Measurements from ENCODE around the gene PPFIBP1.

PPFIBP1 gene

DNA sequence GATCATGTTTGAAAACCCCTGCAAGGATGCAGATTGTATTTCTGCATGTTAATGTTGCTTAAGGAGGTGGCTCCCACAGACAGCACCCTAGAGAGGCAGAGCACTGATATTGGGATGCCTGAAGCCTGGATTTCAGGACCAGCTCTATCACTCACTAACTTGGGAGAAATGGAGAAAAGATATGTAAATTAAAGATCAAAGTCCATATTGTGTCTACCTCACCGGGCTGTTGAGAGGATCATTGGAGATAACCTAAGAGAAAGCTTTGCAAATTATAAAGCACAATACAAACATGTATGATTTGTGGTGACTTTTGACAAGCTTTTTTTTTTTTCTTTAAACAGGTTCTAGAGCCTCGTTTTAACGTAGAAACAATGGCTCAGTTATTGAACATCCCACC is 164.7 kb downstream of the PPFIBP1 start:
- no peak overlapping the region for H3K27ac ChIP-seq (ENCODE audit: low read length)
- H3K36me3 ChIP-seq (ENCODE audit: control insufficient read depth, low read depth, low read length) = peaks cover 18% of the 10 kb centered on the region
- H3K9ac ChIP-seq (ENCODE audit: low read length) = no peak overlapping the region

DNA sequence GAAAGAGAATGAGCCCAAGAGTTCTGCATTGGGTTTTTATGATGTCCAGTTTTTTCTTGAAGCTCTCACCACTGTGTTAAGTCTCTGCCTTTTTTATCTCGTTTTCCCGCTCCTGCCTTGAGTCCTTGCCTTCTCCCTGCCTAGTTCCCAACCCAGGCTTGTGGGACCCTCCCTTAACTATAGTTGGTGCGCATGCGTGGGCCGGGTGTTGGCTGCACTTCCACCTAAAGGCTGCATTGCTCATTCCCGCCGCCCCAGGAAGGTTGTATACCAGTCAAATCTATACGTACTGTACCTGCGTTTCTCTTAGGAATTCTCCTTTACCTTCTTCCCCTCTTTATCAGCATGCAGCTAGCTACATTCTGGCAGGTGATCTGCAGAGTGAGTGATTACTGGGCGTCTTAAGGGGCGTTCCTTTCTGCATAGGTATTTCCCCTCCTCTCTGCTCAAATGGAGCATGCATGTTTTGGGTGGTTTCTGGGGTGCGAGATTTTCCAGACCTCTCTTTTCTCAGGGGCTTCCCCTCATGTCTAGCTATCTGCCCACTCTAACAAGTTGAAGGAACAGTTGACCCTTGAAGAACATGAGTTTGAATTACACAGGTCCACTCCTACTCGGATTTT is 165.7 kb downstream of the PPFIBP1 start:
- no peak overlapping the region for H3K4me3 ChIP-seq (ENCODE audit: low read length)
- H3K9me3 ChIP-seq (ENCODE audit: control insufficient read depth, low read depth, low read length) = no peaks in the 10 kb centered on the region
- H3K4me1 ChIP-seq (ENCODE audit: control insufficient read depth, low read depth, low read length) = no peaks in the 10 kb centered on the region
- no peak overlapping the region for H3K9ac ChIP-seq (ENCODE audit: low read length)
- H3K36me3 ChIP-seq (ENCODE audit: control insufficient read depth, low read depth, low read length) = peaks cover 18% of the 10 kb centered on the region
- no peaks in the 10 kb centered on the region for H3K27me3 ChIP-seq (ENCODE audit: control insufficient read depth, insufficient read depth, low read length)
- no peak overlapping the region for H3K27ac ChIP-seq (ENCODE audit: low read length)

More for the DNA sequence above, 164.7 kb downstream of the PPFIBP1 start:
- Histone ChIP-seq H3K4me3 (ENCODE audit: low read length) (no peak overlapping the region), H3K4me1 (ENCODE audit: control insufficient read depth, low read depth, low read length) (no peaks in the 10 kb centered on the region), H3K9me3 (ENCODE audit: control insufficient read depth, low read depth, low read length) (no peaks in the 10 kb centered on the region), H3K27me3 (ENCODE audit: control insufficient read depth, insufficient read depth, low read length) (no peaks in the 10 kb centered on the region)

DNA sequence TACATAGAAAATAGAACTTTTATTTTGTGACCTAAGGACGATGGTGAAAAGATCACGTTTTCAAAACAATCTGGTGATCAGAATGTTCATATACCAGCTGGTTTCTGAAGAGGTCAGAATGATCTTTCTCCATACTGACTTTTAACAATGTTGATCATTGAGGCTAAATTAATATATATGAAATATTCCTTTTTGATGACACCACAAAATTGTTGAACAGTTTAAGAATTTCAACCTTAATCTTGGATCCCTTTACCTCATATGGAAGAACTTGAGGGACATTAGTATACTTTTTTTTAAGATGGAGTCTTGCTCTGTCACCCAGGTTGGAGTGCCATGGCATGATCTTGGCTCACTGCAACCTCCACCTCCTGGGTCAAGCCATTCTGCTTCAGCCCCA is 169.4 kb downstream of the PPFIBP1 start:
- H3K27ac ChIP-seq (ENCODE audit: low read length) = no peak overlapping the region
- no peaks in the 10 kb centered on the region for H3K4me1 ChIP-seq (ENCODE audit: control insufficient read depth, low read depth, low read length)
- H3K9ac ChIP-seq (ENCODE audit: low read length) = no peak overlapping the region
- H3K4me3 ChIP-seq (ENCODE audit: low read length) = no peak overlapping the region
- H3K27me3 ChIP-seq (ENCODE audit: control insufficient read depth, insufficient read depth, low read length) = no peaks in the 10 kb centered on the region
- H3K9me3 ChIP-seq (ENCODE audit: control insufficient read depth, low read depth, low read length) = no peaks in the 10 kb centered on the region
- H3K36me3 ChIP-seq (ENCODE audit: control insufficient read depth, low read depth, low read length) = peaks cover 16% of the 10 kb centered on the region

GRCh38 chr12:27695556-27696292 is 171.7 kb downstream of the PPFIBP1 start:
- no peak overlapping the region for H3K27ac ChIP-seq (ENCODE audit: low read length)
- H3K4me3 ChIP-seq (ENCODE audit: low read length) = no peak overlapping the region
- H3K36me3 ChIP-seq (ENCODE audit: control insufficient read depth, low read depth, low read length) = peaks cover 13% of the 10 kb centered on the region
- no peaks in the 10 kb centered on the region for H3K4me1 ChIP-seq (ENCODE audit: control insufficient read depth, low read depth, low read length)
- no peak overlapping the region for H3K9ac ChIP-seq (ENCODE audit: low read length)
- H3K9me3 ChIP-seq (ENCODE audit: control insufficient read depth, low read depth, low read length) = no peaks in the 10 kb centered on the region
- no peaks in the 10 kb centered on the region for H3K27me3 ChIP-seq (ENCODE audit: control insufficient read depth, insufficient read depth, low read length)

- H3K27me3 ChIP-seq (ENCODE audit: control insufficient read depth, insufficient read depth, low read length) = no peaks in the 10 kb centered on the region
These were observed 172.3 kb downstream of the PPFIBP1 start, which contains the start of gene REP15 for GRCh38 chr12:27696293-27696652. Gene REP15, plus strand, starts transcription at chr12:27696447. Its CDS starts 116 bp downstream, at chr12:27696563.

DNA sequence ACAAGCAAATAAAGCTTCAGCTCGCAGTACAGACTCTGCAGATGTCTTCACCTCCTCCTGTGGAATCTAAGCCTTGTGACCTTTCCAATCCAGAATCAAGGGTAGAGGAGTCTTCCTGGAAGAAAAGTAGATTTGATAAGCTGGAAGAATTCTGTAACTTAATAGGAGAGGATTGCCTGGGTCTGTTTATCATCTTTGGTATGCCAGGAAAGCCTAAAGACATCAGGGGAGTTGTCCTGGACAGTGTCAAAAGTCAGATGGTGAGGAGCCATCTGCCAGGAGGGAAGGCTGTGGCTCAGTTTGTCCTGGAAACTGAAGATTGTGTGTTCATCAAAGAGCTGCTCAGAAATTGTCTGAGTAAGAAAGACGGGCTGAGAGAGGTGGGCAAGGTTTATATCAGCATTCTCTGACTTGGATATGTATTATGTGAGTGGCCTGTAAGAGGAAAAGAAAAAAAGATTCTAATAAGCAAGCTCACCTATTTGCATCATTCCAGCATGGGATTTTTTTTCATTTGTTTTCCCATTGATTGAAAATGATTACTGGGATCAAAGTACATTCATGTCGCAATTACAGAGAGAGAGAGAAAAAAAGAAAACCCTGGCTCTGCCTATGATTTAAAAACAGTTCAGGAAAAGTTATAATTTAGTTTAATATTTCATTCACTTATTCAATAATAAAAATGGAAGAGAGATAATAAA is 173.0 kb downstream of the PPFIBP1 start:
- Histone ChIP-seq H3K27ac (ENCODE audit: low read length) (no peak overlapping the region), H3K9me3 (ENCODE audit: control insufficient read depth, low read depth, low read length) (no peaks in the 10 kb centered on the region), H3K36me3 (ENCODE audit: control insufficient read depth, low read depth, low read length) (peaks cover 9% of the 10 kb centered on the region), H3K27me3 (ENCODE audit: control insufficient read depth, insufficient read depth, low read length) (no peaks in the 10 kb centered on the region), H3K4me1 (ENCODE audit: control insufficient read depth, low read depth, low read length) (no peaks in the 10 kb centered on the region), H3K9ac (ENCODE audit: low read length) (no peak overlapping the region), H3K4me3 (ENCODE audit: low read length) (no peak overlapping the region)

More at GRCh38 chr12:27696293-27696652, 172.3 kb downstream of the PPFIBP1 start, which contains the start of gene REP15:
- Histone ChIP-seq H3K9me3 (ENCODE audit: control insufficient read depth, low read depth, low read length) (no peaks in the 10 kb centered on the region), H3K36me3 (ENCODE audit: control insufficient read depth, low read depth, low read length) (peaks cover 13% of the 10 kb centered on the region), H3K4me3 (ENCODE audit: low read length) (no peak within 1 kb of the TSS), H3K4me1 (ENCODE audit: control insufficient read depth, low read depth, low read length) (no peaks in the 10 kb centered on the region), H3K27ac (ENCODE audit: low read length) (no peak within 1 kb of the TSS), H3K9ac (ENCODE audit: low read length) (no peak within 1 kb of the TSS)

DNA sequence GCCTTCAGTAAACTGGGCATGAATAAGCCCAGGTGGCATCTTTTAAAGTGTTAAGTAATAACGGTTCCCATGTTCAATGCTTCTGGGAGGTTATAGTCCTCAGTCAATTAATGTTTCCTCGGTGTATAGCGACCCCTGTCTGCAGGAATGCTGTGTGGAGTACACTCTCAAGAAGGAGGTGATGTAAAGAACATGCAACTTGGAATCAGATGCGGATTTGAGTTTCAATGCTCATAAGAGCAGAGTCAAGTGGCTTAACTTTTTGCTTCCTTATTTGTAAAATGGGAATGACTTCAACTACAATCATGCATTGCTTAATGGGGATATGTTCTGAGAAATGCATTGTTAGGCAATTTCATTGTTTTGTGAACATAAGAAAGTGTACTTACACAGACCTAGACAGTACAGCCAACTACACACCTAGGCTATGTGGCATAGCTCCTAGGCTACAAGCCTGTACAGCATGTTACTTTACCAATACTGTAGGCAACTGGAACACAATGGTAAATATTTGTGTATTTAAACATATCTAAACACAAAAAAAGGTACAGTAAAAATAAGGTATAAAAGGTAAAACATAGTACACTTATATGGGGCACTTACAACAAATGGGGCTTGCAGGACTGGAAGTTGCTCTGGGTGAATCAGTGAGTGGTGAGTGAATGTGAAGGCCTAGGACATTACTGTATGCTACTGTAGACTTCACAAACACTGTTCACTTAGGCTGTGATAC is 179.9 kb downstream of the PPFIBP1 start:
- Histone ChIP-seq H3K4me1 (ENCODE audit: control insufficient read depth, low read depth, low read length) (no peaks in the 10 kb centered on the region), H3K36me3 (ENCODE audit: control insufficient read depth, low read depth, low read length) (no peaks in the 10 kb centered on the region), H3K9ac (ENCODE audit: low read length) (no peak overlapping the region), H3K27me3 (ENCODE audit: control insufficient read depth, insufficient read depth, low read length) (no peaks in the 10 kb centered on the region), H3K27ac (ENCODE audit: low read length) (no peak overlapping the region), H3K9me3 (ENCODE audit: control insufficient read depth, low read depth, low read length) (no peaks in the 10 kb centered on the region), H3K4me3 (ENCODE audit: low read length) (no peak overlapping the region)

GRCh38 chr12:27705263-27705662 is 181.3 kb downstream of the PPFIBP1 start:
- Histone ChIP-seq H3K27ac (ENCODE audit: low read length) (no peak overlapping the region), H3K4me1 (ENCODE audit: control insufficient read depth, low read depth, low read length) (no peaks in the 10 kb centered on the region), H3K9ac (ENCODE audit: low read length) (no peak overlapping the region), H3K36me3 (ENCODE audit: control insufficient read depth, low read depth, low read length) (no peaks in the 10 kb centered on the region), H3K27me3 (ENCODE audit: control insufficient read depth, insufficient read depth, low read length) (no peaks in the 10 kb centered on the region), H3K9me3 (ENCODE audit: control insufficient read depth, low read depth, low read length) (no peaks in the 10 kb centered on the region), H3K4me3 (ENCODE audit: low read length) (no peak overlapping the region)

GRCh38 chr12:27707216-27707615 is 183.2 kb downstream of the PPFIBP1 start:
- no peak overlapping the region for H3K9ac ChIP-seq (ENCODE audit: low read length)
- no peak overlapping the region for H3K27ac ChIP-seq (ENCODE audit: low read length)
- no peaks in the 10 kb centered on the region for H3K4me1 ChIP-seq (ENCODE audit: control insufficient read depth, low read depth, low read length)
- no peaks in the 10 kb centered on the region for H3K27me3 ChIP-seq (ENCODE audit: control insufficient read depth, insufficient read depth, low read length)
- no peak overlapping the region for H3K4me3 ChIP-seq (ENCODE audit: low read length)
- no peaks in the 10 kb centered on the region for H3K9me3 ChIP-seq (ENCODE audit: control insufficient read depth, low read depth, low read length)
- H3K36me3 ChIP-seq (ENCODE audit: control insufficient read depth, low read depth, low read length) = no peaks in the 10 kb centered on the region

DNA sequence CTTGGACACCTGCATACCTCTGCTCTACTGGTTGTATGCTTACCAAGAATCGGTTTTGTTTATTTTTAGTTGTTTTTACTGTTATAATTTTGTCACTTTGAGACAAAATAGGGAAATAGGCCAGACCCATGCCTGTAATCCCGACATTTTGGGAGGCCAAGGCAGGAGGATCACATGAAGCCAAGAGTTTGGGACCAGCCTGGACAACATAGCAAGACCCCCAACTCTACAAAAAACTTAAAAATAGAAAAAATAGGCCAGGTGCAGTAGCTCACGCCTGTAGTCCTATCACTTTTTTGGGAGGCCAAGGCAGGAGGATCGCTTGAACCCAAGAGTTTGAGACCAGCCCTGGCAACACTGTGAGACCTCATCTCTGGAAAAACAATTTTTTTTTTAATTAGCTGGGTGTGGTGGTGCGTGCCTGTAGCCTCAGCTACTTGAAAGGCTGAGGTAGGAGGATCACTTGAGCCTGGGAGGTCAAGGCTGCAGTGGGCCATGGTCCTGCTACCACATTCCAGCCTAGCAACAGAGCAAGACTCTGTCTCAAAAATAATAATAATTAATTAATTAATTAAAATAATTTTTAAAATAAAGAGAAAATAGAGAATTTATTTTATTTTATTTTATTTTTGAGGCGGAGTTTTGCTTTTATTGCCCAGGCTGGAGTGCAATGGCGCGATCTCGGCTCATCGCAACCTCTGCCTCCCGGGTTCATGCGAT is 185.4 kb downstream of the PPFIBP1 start:
- Histone ChIP-seq H3K27ac (ENCODE audit: low read length) (no peak overlapping the region), H3K9ac (ENCODE audit: low read length) (no peak overlapping the region), H3K4me3 (ENCODE audit: low read length) (no peak overlapping the region), H3K9me3 (ENCODE audit: control insufficient read depth, low read depth, low read length) (no peaks in the 10 kb centered on the region), H3K27me3 (ENCODE audit: control insufficient read depth, insufficient read depth, low read length) (no peaks in the 10 kb centered on the region), H3K36me3 (ENCODE audit: control insufficient read depth, low read depth, low read length) (no peaks in the 10 kb centered on the region), H3K4me1 (ENCODE audit: control insufficient read depth, low read depth, low read length) (no peaks in the 10 kb centered on the region)
